ENCODE results near the gene OR2F2.

The OR2F2 gene

GRCh38 chr7:143980746-143981510, 45.9 kb downstream of the OR2F2 start:
- TF ChIP-seq, protein P1, sequence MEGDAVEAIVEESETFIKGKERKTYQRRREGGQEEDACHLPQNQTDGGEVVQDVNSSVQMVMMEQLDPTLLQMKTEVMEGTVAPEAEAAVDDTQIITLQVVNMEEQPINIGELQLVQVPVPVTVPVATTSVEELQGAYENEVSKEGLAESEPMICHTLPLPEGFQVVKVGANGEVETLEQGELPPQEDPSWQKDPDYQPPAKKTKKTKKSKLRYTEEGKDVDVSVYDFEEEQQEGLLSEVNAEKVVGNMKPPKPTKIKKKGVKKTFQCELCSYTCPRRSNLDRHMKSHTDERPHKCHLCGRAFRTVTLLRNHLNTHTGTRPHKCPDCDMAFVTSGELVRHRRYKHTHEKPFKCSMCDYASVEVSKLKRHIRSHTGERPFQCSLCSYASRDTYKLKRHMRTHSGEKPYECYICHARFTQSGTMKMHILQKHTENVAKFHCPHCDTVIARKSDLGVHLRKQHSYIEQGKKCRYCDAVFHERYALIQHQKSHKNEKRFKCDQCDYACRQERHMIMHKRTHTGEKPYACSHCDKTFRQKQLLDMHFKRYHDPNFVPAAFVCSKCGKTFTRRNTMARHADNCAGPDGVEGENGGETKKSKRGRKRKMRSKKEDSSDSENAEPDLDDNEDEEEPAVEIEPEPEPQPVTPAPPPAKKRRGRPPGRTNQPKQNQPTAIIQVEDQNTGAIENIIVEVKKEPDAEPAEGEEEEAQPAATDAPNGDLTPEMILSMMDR (IDR thresholded peaks at IDR 0.05; ENCODE audit: low read depth, low read length), result no peak

DNA sequence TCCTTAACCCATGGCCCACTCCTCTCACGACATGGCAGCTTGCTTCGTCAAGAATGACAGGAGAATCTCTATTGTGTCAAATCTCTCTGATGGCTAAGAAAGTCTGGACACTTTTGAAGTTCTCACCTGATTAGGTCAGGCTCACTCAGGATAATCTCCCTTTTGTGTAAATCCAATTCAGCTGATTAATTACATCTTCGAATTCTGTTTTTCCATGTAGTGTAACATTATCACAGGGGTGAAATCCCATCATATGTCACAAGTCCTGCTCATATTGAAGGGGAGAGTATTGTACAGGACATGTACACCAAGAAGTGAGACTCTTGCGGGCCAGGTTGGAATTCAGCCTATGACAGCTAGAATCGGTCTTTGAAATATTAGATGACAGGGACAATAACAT, 48.9 kb downstream of the OR2F2 start:
- in situ Hi-C loops (cut with HindIII; ENCODE audit: low sequenced_read_pairs), result no loop called here
- DNase-seq (ENCODE audit: low read depth, low spot score), result no peak
- TF ChIP-seq, protein P1 (IDR thresholded peaks at IDR 0.05; ENCODE audit: low read depth, low read length), result no peak
- H3K4me3 ChIP-seq (ENCODE audit: low read depth, low read length), result no peak overlapping the region

More at GRCh38 chr7:143980746-143981510, 45.9 kb downstream of the OR2F2 start:
- in situ Hi-C loops (cut with HindIII; ENCODE audit: low sequenced_read_pairs), result no loop called here
- no peak overlapping the region for H3K4me3 ChIP-seq (ENCODE audit: low read depth, low read length)
- DNase-seq (ENCODE audit: low read depth, low spot score), result no peak

Measured in astrocyte of the spinal cord (primary cell).